ENCODE results near the gene CDH5. TPM values are rescaled to one million over a fixed set of nuclear protein-coding genes. Genes with fewer than 3 reads are reported as not detected.
A peak's percentile ranks its signal among the peaks of the same experiment; 100 is the strongest.

Gene CDH5
- total and polyA plus RNA-seq, 2 donors from 2014 or later, result 13.9 to 41.3 TPM

- intact Hi-C loops (cut with DNase I), result no loop called here
- DNase-seq (no peak), FAIRE-seq (no peak)
- peaks cover 0 to 2% (median 0%) of the 10 kb centered on the region in 3 donors for H3K9me3 ChIP-seq (ENCODE audit: control insufficient read depth in 2 of 3, insufficient read depth in 1 of 3, low read length in 3 of 3)
- H3K27ac ChIP-seq (ENCODE audit: low read depth in 2 of 2, low read length in 2 of 2), result no peak overlapping the region
- H3K4me3 ChIP-seq (ENCODE audit: low read length in 3 of 3), result no peak overlapping the region
- no peaks in the 10 kb centered on the region for H3K27me3 ChIP-seq (ENCODE audit: control insufficient read depth, insufficient read depth, low read length)
- TF ChIP-seq CTCF (IDR thresholded peaks at IDR 0.05; ENCODE audit: borderline replicate concordance, extremely low read depth, insufficient read depth), result no peak
- H3K9ac ChIP-seq (ENCODE audit: low read length in 3 of 3), result no peak overlapping the region
- no peaks in the 10 kb centered on the region for H3K4me1 ChIP-seq (ENCODE audit: control insufficient read depth in 2 of 3, insufficient read depth in 2 of 3, low read depth in 1 of 3, low read length in 3 of 3)
- no peaks in the 10 kb centered on the region for H3K36me3 ChIP-seq (ENCODE audit: control insufficient read depth in 2 of 3, insufficient read depth in 3 of 3, low read length in 3 of 3)
Observed at GRCh38 chr16:66380421-66380820, 13.9 kb downstream of the CDH5 start.

DNA sequence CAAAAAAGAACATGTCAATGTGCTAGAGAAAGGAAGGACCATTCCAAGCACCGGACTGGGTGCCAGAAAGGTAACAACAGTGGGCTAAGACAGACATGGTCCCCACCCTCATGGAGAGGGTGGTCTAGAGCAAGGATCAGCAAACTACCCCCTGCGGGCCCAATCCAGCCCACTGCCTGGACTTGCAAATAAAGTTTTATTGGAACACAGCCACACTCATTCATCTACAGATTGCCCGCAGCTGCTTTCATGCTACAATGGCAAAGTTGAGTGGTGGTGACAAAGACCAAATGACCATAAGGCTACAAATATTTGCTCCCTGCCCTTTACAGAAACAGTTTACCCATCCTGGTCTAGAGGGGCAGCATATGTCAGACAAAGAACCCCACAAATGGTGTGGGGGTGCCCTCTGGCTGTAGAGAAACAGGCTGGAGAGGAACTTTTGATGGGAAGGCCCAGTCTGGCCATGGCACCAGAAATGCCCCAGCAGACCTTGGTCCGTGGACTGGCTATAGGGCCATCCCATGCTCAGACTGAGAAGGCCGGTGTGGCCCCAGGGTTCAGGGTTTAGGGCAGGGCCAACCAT is 15.2 kb downstream of the CDH5 start:
- H3K27ac ChIP-seq (ENCODE audit: low read depth in 2 of 2, low read length in 2 of 2), result peak overlapping the region; percentile 74 to 78
- FAIRE-seq (no peak), DNase-seq (no peak)
- intact Hi-C loops (cut with DNase I), result no loop called here
- H3K9ac ChIP-seq (ENCODE audit: low read length in 3 of 3), result no peak overlapping the region
- H3K4me1 ChIP-seq (ENCODE audit: control insufficient read depth in 2 of 3, insufficient read depth in 2 of 3, low read depth in 1 of 3, low read length in 3 of 3), result no peaks in the 10 kb centered on the region
- H3K9me3 ChIP-seq (ENCODE audit: control insufficient read depth in 2 of 3, insufficient read depth in 1 of 3, low read length in 3 of 3), result peaks cover 0 to 2% (median 0%) of the 10 kb centered on the region in 3 donors
- H3K27me3 ChIP-seq (ENCODE audit: control insufficient read depth, insufficient read depth, low read length), result no peaks in the 10 kb centered on the region
- H3K36me3 ChIP-seq (ENCODE audit: control insufficient read depth in 2 of 3, insufficient read depth in 3 of 3, low read length in 3 of 3), result no peaks in the 10 kb centered on the region
- H3K4me3 ChIP-seq (ENCODE audit: low read length in 3 of 3), result no peak overlapping the region
- TF ChIP-seq CTCF (IDR thresholded peaks at IDR 0.05; ENCODE audit: borderline replicate concordance, extremely low read depth, insufficient read depth), result no peak

DNA sequence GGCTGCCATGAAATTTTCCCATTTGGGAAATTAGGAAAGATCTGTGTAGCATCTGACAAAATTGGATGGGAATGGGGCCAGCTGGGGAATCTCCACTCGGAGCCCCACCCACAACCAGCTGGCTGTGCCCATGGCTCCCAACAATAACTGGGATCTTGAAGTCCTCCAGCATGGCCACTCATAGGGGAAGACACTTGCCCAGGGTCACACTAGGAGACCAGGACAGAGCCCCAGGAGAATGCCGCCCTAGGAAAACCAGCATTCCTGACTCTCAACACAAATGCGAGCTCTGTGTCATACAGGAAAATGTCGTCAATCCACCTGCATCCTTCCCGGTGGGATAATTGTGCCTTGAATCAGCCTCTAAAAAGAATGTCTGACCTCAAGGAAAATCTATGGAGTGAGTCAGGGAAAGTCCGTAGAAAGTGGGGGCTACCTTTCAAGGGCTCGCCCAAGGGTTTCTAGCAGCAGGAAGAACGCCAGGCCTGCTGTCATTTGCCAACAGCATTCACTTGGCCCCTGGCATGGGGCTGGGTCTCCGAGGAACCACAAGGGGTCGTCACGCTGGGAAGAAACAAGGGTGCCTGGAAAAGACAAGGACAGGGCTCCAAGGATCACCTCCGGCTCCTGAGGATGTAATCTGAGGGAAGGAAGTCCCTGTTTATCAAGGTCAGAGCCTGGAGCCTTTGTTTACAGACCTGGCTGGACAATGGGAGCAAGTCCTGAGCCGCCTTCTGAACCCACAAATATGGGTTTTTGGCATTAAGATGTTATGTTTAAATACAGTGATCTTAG is 15.9 kb downstream of the CDH5 start:
- H3K36me3 ChIP-seq (ENCODE audit: control insufficient read depth in 2 of 3, insufficient read depth in 3 of 3, low read length in 3 of 3), result no peaks in the 10 kb centered on the region
- intact Hi-C loops (cut with DNase I), result no loop called here
- no peak overlapping the region for H3K4me3 ChIP-seq (ENCODE audit: low read length in 3 of 3)
- peak overlapping the region; percentile 74 to 78 for H3K27ac ChIP-seq (ENCODE audit: low read depth in 2 of 2, low read length in 2 of 2)
- H3K9me3 ChIP-seq (ENCODE audit: control insufficient read depth in 2 of 3, insufficient read depth in 1 of 3, low read length in 3 of 3), result peaks cover 0 to 2% (median 0%) of the 10 kb centered on the region in 3 donors
- H3K27me3 ChIP-seq (ENCODE audit: control insufficient read depth, insufficient read depth, low read length), result no peaks in the 10 kb centered on the region
- H3K4me1 ChIP-seq (ENCODE audit: control insufficient read depth in 2 of 3, insufficient read depth in 2 of 3, low read depth in 1 of 3, low read length in 3 of 3), result no peaks in the 10 kb centered on the region
- no peak for TF ChIP-seq CTCF (IDR thresholded peaks at IDR 0.05; ENCODE audit: borderline replicate concordance, extremely low read depth, insufficient read depth)
- DNase-seq (peak in 1 of 5 donors; percentile 66), FAIRE-seq (no peak)
- no peak overlapping the region for H3K9ac ChIP-seq (ENCODE audit: low read length in 3 of 3)

Data from kidney (tissue), 14 donors.